ENCODE results near the gene MS4A13.
"Not testable (repeated sequence)": the region's sequence is repeated elsewhere in the genome, so short reads cannot be mapped to it uniquely, and the experiment has no call there.

MS4A13 gene

DNA sequence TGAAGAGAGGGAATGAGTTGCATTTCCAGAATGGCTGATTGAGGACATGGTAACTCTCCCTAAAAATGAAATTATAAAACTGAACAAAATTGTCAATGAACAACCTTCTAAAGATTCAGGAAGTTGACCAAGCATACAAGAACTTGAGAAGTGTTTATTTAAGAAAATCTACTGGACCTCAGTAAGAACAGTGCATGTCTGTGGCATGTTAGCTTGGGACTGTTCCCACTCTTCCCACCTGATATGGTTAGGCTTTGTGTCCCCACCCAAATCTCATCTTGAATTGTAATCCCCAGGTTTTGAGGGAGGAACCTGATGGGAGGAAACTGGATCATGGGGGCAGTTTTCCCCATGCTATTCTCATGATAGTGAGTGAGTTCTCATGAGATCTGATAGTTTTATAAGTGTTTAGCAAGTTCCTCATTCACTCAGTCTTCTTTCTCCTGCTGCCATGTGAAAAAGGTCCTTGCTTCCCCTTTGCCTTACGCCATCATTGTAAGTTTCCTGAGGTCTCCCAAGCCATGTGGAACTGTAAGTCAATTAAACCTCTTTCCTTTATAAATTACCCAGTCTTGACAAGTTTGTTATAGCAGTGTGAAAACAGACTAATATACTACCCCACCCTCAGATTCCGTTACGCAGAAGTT is 15.4 kb downstream of the MS4A13 start:
- DNase-seq, result no peak

DNA sequence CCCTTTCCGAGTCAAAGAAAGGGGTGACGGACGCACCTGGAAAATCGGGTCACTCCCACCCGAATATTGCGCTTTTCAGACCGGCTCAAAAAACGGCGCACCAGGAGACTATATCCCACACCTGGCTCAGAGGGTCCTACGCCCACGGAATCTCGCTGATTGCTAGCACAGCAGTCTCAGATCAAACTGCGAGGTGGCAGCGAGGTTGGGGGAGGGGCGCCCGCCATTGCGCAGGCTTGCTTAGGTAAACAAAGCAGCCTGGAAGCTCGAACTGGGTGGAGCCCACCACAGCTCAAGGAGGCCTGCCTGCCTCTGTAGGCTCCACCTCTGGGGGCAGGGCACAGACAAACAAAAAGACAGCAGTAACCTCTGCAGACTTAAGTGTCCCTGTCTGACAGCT is 17.2 kb downstream of the MS4A13 start:
- DNase-seq, result not testable (repeated sequence)

DNA sequence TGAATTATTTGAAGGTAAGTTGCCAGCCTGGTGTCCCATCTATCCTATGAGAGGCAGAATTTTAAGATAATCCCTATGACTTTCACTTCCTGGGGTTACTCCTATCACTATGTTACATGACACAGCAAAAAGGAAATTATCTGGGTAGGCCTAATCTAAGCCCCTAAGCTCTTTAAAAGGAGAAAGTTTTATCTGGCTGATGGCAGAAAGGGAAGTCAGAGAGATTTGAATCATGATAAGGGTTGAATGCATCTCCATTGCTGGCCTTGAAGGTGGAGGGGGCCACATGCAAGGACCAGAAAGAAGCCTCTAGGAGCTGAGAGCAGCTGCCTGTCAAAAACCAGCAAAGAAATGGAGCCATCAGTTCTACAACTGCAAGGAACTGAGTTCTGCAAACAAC is 23.4 kb downstream of the MS4A13 start:
- not testable (repeated sequence) for DNase-seq

DNA sequence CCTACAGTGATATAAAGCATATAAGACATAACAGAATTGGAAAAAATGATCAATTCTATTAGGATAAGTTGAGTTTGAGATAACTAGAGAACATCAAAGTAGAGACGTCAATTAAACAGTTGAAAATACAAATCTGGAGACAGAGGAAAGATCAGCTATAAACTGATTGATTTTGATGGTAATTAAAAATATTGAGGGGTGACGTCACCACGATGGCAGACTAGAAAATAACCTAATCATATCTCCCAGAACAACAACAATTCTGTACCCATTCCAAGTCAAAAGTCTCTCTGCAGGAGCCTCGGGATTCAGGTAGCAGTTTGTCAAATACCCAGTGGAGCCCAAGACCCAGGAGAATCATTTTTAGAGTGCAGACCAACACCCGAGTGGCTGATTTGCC is 28.9 kb downstream of the MS4A13 start:
- DNase-seq, result no peak

DNA sequence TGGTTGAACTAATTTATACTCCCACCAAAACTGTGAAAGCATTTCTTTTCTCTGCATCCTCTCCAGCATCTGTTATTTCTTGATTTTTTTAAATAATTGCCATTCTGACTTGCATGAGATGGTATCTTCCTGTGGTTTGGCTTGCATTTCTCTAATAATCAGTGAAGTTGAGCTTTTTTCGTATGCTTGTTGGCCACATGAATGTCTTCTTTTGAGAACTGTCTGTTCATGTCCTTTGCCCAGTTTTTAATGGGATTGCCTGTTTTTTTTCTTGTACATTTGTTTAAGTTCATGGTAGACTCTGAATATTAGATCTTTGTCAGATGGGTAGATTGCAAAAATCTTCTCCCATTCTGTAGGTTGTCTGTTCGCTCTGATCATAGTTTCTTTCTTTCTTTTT is 46.1 kb downstream of the MS4A13 start:
- no peak for DNase-seq

DNA sequence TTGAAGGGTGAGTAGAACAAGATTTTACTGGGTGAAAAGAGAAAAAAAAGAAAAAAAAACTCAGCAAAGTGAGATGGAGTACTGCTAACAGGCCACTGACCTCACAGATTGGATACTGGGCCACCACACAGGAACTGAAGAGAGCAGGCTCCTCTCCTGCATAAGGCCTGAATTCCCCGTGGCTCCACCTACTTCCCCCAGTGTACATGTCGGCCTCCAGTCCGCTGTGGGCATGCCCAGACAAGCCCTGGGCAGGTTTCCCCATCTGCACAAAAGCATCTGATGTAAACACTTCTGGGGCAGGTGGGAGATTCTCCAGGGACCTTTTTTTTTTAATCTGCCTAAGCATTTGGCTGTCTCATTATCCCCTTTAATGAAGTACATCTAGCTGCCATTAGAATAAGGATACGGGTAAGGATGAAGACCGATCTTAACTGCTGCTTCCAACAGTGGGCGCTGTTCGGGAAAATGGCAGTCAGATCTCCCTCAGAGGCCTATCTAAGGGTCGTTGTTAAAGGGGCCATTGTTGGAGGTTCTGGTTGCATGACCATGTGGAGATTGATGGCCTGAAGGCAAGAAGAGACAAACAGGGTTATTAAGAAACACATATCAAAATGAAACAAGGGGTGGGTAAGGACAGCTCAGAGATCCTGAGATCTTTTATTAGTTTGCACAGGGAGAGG is 48.5 kb downstream of the MS4A13 start:
- DNase-seq, result no peak

DNA sequence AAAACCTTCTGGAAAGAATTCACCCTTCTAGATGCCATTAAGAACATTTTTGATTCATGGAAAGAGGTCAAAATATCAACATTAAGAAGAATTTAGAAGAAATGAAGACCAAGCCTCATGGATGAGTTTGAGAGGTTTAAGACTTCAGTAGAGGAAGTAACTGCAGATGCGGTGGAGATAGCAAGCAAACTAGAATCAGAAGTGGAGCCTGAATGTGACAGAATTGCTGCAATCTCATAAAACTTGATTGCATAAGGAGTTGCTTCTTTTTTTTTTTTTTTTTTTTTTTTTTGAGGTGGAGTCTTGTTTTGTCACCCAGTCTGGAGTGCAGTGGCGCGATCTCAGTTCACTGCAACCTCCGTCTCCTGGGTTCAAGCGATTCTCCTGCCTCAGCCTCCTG is 51.6 kb downstream of the MS4A13 start:
- no peak for DNase-seq

DNA sequence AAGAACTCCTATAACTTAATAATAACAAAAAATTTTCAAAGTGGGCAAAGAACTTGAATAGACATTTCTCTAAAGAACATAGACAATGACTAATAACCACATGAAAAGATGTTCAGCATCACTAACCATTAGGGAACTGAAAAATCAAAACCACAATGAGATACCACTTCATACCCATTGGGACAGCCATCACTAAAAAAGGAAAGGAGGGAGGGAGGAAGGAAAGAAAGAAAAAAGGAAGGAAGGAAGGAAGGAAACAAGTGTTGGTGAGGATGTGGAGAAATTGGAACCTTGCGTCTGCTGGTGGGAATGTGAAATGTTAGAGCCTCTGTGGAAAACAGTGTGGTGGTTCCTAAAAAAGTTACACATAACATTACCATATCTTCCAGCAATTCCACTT is 55.8 kb downstream of the MS4A13 start:
- DNase-seq, result no peak

DNA sequence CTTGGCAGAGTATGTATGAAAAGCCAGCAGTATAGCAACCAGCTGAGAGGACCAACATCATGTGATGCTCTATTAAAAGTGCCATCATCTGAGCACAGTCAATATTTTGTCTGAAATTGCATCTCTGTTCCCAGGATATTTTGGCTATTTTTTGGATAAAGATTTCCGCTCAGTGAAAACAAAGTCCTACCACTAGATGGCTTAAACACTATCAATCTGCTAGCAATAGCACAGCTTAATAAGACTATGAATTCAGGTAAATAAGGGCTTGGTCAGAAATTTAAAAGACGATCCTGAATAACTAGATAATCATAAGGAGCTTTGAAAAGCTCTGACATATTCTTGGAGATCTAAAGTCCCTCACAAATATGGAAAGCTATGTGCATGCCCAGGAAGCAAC is 74.4 kb downstream of the MS4A13 start:
- DNase-seq, result no peak
